Stimulated activated CD8-positive, alpha-beta memory T cell treated with anti-CD3 and anti-CD28 coated beads, Interleukin-15, amount 100 ng/mL, for 48 hours (primary cell): Measurements from ENCODE around the gene ELMO1.
A peak's percentile ranks its signal among the peaks of the same experiment; 100 is the strongest.

Source experiments
- DNase-seq, 2 donors: peaks; one replicate each; pipeline ENCODE4 v3.0.0-alpha.2; 2020; ENCODE audit warnings: low read depth in 2 of 2

The ELMO1 gene

DNA sequence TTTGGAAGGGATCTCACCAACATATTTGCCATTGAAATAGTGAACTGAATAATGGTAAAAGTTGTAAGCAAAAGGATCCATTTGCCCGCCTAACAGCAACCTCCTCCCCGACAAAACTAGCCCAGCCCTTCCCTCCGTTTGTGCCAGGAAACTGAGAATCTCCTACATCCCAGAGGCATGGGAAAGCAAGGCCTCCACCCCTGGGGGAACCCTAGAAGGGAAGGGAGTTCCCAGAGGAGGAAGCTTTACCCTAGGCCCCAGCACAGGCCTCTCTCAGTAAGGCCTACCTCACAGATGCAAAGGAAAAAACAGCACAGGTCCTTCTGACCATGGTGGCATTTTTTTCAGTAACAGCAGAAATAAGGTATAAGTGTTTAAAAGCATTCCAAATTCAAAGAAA, 229.7 kb downstream of the ELMO1 start:
- DNase-seq: no peak

DNA sequence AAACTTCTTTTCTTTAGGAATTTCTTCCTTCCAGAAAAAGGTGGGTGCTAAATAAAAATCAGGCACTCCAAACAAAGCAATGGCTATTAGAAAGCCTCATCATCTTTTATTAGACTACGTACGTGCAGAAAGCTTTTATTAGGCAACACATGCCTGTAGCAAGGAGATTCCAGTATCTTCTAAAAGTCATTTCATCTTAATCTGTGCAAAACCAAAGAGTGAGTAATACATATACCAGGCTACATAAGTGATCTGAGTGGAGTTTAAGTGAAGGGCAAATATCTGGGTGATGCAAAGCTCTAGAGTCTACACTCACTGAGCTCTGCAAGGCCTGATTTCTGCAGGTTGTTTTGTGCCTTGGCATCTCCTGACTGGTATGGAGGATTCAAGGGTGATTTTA, 231.7 kb downstream of the ELMO1 start:
- DNase-seq: no peak

DNA sequence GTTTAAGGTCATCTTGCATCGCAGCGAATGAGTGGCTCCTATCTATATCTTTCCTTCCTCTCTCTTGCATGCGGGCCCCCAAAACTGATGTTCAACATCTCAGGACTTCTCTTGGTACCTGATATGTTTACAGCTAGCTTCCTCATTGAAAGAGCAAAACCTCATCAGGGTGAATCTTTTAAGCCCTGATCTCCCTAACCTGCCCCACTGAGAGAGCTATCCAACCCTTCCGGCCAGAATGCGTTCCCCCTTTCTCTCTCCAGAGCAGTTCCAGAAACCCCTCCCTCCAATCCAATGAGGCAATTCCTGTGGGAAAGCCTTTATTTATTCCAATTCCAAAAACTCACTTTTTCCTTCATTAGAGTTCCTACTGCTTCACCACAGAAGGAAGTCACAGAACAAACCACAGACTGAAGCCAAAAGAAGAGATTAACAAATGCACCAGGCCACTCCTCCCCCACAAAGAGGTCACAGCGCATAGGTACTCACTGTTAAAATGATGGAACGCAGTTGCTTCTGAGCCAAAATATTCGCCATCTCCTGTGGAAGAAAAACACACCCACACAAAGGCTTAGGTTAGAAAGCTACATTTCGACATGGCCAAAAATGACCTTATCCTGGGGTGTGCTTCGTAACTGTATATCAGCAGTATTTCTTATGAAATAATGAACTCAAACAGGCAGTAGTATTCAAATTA, 232.4 kb downstream of the ELMO1 start:
- DNase-seq: no peak

DNA sequence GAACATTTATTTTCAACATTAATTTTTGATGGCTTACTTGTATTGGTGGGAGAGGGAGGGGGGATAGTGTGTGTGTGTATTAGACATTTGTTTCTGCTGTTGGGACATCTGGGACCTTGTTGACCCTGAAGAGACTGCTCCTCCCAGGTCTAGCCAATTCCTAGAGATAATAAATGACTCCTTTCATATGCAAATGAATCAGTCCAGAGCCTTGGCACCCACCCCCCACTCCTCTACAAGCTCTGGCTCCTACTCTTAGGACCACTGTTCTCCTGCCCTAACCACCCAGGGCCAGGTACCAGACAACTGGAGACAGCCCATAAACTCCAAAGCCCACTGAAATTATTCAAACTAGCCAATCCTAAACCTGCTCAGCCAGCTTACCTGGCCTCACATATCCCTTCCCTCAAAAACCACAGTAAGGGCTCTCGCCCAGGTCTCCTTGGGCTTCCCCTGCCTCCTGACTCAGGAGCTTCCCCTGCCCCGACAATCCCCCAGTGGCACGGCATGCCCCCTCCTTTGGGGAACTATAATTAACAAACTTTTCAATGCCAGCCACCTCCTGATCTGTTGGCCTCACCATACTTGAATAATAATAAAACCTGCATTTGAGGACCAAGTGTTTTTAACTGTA, 233.3 kb downstream of the ELMO1 start:
- DNase-seq: no peak

DNA sequence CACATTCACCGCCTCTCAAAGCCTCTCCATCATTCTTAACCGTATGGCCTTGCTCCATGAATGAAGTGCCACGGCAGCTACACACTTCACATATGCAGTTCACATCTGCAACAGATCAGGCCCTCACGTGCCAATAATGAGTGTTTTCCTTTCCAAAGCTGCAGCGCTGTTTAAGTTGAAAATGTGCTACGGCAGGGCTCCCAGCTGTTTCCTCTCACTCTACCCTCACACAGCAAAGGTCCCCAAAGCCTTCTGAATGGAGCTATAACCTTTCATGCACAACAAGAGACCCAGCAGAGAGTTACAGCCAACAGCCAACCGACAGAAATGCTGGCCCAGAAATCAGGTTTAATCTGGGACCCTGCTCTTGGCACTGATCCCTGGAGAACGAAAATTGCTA, 236.1 kb downstream of the ELMO1 start:
- DNase-seq: no peak

DNA sequence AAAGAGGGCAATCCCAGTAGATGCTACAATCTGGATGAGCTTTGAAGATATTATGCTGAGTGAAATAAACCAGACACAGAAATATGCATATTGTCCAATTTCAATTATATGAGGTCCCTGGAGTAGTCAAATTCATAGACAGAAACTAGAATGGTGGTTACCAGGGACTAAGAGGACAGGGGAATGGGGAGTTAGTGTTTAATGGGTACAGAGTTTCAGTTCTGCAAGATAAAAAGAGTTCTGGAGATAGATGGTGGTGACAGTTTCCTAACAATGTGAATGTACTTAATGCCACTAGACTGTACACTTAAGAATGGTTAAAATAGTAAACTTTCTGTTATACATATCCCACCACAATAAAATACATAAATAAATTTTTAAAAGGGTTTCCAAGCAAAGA, 236.6 kb downstream of the ELMO1 start:
- no peak for DNase-seq

DNA sequence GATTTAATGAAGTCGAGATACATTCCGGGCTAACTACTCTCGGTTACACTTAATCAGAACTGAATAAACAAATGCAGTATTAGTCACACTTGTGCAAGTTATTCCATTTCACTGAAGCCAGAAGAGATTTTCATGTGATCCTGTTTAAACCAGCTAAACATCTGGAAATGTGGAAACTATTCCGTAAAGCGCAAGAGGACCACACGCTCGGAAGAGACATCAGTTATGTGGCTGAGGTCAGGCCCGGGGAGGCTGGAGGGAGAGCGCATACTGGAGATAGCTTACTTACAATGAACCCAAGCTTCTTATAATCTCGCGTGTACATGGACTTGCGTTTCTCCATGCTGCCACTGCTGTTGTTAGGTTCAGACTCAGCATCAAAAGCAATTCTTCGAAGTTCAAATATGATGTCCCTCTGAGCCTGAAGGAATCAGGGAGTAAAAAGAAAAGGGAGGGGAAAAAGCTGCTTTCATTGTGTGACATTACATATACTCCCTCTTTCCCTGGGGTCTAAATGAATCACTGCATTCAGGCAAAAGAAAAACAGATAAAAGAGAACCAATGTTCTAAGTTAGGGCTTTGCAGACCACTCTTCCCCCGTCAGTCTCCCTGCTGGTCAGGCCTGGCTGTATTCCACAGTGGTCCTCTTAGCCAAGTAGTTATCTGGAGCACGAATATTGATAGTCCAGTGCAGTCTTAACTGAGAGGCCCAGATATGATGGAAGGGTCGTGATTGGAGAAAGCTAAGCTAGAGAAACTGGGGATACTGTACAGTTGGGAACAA, 237.4 kb downstream of the ELMO1 start:
- no peak for DNase-seq

DNA sequence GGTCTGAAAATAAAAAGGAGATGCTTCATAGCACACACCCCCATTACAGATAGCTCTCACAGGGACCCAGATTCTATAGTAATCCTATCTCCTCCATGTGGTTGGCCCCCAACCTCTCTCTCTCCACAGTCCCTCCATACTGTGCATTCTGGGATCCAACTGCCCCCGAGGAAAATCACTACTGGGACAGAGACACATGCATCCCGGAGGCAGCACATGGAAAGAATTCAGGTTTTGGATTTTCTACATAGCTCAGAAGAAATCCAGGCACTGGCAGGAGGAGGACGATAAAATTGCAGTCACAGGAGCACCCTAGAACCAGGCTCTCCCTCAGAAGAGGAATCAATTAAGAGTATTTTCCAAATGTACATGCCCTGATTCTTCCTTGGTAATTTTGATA, 239.5 kb downstream of the ELMO1 start:
- DNase-seq: no peak

DNA sequence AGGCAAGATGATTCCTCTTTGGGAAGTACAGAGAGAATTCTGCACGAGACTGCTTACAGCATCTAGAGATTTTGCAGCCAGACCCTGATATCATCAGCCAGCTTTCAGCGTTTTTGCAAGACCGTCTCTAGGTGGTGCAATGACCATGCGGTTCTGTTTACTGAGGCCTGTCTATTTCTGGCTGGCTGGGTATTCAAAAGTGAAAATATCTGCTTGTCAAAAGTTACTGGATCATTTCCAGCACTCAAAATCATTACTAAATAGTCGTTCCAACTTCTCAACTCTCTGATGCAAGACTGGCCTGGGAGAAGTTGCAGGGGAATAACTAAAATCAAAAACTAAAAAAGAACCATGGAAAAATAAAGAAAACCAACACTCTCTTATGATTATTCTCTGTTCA, 240.1 kb downstream of the ELMO1 start:
- no peak for DNase-seq

DNA sequence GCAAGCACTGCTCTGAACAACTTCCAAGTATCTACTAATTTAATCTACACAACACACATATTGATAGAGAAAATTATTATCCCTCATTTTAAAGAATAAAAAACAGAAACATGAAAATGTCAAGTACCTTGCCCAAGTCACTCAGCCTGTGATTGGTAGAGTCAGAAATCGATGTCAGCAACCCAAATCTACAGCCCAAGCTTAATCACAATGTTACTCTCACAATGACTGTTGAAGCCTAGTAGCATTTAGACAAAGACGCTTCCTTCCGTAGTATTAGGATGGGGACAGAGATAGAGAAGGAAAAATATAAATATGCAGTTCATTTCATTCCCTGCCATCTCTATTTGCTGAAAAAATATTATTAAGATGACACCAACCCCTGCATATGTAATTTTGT, 242.5 kb downstream of the ELMO1 start:
- no peak for DNase-seq

DNA sequence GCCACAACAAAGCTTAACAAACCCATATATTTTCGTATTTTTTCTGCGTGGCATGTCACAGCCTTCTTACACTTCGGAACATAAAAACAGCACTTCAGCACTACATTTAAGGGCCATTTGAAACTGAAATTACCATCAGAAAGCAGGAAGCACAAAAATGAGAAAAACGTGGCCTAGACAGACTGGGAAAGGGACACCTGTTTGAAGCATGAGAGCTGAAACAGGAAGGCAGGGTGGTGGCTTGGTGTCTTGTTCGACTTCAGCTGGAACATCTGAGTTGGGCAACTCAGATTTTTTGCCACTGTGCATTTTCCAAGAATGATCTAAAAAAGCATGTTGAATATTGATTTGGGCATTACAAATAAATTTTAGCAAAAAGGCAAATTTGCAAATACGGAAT, 243.2 kb downstream of the ELMO1 start:
- DNase-seq: no peak

DNA sequence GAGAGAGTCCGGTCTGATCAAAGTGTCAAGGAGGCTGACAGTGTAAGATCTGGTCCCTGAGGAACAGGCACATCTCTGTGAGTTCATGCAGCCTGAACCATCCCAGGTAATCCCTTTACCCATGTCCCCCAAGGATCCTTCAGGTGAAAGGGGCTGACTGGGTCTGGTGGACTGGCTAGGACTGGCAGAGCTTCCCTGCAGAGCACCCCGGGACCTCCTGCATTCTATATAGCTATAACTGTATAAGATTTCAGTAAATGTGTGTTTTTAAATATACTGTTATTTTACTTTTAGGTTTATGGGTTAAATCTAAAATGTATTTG, 246.8 kb downstream of the ELMO1 start:
- DNase-seq: no peak

DNA sequence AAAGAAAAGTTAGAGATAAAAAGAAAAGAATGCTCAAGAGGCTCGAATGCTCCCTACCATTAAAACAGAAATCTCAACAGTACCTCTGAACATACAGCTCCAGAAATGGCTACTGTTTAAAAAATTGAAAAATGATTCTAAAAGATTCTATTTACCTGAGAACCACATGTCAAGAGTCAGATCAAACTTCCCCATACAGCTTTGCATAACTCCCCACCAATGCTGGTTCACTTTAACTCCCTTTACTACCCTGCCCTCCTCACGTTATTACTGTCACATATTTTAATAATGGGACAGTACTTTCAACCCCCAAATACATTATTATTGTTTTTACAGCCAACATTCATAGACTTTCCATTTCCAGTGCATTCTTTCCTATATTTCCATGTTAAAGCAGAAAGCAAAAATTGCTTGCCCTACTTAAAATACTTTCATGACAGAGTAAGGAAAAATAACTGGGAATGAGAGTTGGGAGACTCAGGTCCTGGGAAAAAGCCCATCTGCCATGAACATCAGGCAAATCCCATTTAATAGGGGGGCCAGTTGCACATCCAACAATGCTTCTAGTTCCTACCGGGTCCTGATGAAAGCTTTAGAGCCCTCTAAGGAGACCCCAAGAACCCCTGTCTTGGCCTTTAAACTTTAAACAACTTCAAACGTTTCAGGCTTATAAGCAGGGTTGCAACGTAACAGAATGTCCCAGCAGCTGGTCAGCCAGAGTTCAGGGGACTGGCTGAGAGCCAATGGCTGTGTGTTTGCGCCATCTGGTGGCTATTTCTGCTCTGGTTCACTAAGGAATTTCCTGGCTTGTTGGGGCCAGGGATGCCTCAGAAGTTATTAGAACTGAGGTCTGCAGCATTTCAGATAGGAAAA, 247.4 kb downstream of the ELMO1 start:
- DNase-seq: peak in 1 of 2 donors; percentile 18

DNA sequence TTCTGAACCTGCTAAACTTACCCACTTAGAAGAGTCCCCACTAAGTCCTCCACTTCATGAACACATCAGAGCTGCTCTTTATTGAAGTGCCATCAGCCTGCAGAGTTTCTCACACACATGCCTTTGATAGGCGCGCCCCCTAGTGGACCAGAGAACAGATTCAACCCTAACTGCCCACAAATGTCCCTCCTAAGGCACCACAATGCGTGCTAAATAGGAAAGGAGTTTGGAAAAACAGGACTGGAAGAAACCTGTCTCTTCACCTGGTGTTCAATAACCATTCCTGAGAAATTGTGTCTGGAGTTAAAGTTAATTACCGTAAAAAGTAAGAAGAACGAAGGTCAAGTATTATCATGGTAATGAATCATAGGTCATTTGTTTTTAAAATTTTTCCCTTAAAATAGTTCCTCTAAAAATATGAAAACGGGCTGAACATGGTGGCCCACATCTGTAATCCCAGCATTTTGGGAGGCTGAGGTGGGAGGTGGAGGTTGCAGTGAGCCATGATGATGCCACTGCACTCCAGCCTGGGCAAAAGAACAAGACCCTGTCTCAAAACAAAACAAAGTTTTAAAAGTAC, 249.7 kb downstream of the ELMO1 start:
- DNase-seq: peak; percentile 22 to 34

DNA sequence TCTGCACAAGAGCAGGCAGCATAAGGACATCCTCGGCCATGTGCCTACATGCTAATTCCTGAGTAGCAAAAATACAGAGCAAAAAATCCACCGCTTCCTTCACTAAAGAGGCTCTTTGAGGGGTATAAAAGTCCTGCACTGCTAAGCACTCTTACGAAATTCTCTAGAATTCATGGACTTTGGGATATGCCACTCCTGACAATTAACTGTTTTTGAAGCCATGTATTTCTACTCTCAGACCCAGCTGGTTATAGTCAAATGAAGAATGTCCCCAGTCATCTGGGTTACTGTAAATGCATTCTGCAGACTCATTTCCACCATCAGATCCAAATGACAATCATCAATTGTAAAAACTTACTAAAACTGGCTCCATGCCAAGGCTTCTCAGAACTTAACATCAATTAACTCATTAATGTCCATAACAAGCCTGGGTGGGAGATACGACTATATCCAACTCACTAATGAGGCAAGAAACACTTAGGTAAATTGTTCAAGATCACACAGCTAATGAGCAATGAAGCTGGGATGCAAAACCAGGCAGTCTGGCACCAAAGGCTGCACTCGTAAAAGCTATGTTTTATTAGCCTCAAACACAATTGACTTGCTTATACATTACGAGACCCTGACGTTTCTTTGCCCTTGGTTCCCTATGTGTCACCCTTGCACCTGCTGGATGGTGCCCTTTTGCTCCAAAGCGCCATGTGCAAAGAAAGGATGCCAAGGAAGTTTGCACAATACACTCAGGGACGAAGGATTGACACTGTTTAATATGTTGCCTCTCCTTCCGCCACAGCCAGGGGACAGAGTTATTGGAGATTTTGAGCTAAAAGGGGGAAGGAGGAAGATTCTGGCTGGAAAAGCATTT, 250.4 kb downstream of the ELMO1 start:
- no peak for DNase-seq

DNA sequence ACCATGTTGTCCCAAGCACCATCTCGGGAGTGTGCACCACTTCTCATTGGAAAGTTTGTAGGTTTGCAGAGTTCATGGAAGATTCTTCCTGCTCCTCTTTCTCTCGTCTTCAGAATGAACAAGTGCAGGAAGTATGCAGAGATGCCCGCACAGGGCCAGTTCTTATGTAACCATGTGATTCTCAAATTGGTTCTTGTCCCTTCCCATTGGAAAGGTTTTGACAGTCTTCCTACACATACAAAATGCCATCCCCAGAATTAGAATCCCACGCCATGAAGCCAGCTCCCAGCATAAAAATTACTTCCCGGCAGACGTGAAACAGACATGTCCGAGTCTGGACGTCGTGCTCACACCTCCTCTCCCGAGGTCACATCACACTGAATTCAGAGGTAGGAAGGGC, 251.6 kb downstream of the ELMO1 start:
- DNase-seq: no peak

DNA sequence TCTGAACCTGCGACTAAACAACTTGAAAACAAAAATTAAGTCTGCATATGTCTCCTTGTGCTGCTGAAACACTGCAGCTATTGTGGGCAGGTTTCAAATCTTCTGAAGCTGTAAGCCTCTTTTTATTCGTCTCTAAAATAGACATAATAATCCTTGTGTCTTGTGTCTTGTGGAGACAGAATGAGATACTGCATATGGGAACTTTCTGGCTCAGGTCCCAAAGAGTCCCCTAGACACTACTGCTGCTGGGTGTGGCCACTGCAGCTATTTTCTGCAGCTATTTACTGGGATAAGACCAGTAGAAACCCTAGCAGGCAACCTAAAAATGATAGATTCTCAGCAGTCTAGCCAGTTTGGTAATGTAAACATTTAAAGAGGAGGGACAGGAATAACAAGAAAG, 252.0 kb downstream of the ELMO1 start:
- no peak for DNase-seq

DNA sequence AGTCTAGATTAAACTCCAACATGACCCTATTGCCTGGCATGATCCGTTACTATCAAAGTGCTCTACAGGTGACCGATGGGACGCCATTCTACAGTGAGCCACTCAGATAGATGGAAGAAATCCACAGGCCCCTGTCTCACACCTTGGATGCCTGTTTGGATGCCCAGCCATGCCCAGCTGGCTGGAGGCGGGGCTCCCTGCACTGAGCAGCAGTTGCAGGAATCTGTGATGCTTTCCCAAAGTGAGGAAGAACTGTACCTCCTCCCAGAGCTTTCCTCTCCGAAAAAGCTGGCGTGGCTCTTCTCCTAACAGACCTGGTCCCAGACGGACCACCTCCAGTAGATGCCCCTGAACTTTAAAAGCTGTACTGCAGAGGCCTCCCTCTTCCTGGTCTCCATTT, 253.3 kb downstream of the ELMO1 start:
- no peak for DNase-seq

DNA sequence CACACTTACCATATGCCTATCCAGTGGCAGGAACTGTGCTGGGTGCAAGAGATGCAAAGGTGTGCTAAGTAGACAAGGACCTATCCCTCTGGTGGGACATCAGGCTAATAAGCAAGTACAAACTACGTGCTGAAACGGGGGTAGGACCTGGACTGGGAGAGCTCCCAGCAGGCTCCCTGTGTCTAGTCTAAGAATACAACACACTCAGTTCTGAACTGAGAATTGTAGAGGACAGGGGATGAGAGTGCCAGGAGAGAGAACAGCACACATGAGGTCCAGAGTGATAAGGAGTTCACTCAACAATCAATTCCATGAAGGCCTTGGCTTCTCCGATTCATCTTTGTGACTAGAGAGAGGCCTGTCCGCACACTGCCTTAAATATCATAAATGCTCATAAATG, 253.7 kb downstream of the ELMO1 start:
- DNase-seq: no peak

DNA sequence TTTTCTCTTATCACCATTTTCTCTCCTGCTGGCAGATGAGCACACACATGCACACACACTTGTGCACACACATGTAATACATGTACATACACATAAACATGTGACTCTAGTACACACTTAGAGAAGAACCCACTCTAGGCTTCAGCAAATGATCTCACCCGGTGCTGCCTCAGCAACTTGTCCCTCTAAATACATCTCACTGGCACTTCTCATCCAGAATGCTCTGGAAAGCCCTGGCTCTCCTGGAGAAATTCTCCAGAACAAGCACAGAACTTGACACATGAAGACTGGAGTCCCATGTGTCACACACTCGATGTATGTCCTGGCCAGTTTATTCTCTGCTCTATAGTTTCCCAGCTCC, 254.9 kb downstream of the ELMO1 start:
- no peak for DNase-seq
